GM19467 (cell line): ENCODE data around the gene TBC1D9.

Experiments
- ATAC-seq: cut with Tn5 transposase; IDR thresholded peaks from one replicate; pipeline ENCODE4 v1.9.1; 2021; ENCODE audit warnings: mild to moderate bottlenecking, moderate library complexity; ENCODE audit not compliant: unreplicated experiment

The TBC1D9 gene

GRCh38 chr4:140697709-140698560 is 58.2 kb downstream of the TBC1D9 start:
- ATAC-seq: no peak

- ATAC-seq: no peak
These were observed 60.7 kb downstream of the TBC1D9 start for GRCh38 chr4:140695483-140695882.

GRCh38 chr4:140693562-140693961 is 62.6 kb downstream of the TBC1D9 start:
- no peak for ATAC-seq

- no peak for ATAC-seq
These were observed 64.8 kb downstream of the TBC1D9 start for GRCh38 chr4:140691369-140691768.

GRCh38 chr4:140690093-140690492 is 66.1 kb downstream of the TBC1D9 start:
- ATAC-seq: no peak

- no peak for ATAC-seq
These were observed 66.6 kb downstream of the TBC1D9 start for GRCh38 chr4:140689623-140690022.

DNA sequence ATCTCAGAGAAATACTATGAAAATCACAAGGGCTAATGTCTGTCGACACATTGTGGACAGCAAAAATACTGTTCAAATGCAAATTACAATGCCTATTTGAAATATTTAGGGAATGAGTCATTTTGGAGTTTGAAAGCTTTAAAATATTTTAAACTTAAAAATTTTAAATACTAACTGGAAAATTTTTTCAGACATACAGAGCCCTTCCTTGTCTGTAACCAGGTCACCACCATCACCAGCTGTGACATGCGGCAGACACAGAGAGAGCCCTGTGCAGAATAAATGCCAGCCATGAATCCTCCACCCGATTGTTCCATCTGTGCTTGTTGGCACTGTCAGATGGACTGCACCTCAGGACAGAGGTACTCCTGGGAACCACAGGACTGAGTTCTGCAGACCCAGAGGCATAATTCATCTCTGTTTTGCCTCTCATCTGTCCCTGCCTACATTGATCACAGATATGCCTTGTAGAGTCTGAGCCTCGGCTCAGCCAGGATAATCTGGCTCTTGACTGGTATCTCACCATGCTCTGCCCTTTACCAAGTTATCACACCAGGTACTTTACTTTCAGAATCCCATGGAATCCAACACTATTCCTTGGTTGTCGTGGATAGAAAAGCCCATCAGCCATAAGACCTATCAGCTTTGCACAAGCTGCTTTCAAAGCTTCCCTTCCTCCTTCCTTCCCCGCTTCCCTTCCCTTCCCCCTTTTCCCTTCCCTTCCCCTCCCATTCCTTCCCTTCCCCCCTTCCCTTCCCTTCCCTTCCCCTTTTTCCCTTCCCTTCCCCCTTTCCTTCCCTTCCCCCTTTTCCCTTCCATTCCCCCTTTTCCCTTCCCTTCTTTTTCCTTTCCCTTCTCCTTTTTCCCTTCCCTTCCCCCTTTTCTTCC is 67.2 kb downstream of the TBC1D9 start:
- no peak for ATAC-seq

DNA sequence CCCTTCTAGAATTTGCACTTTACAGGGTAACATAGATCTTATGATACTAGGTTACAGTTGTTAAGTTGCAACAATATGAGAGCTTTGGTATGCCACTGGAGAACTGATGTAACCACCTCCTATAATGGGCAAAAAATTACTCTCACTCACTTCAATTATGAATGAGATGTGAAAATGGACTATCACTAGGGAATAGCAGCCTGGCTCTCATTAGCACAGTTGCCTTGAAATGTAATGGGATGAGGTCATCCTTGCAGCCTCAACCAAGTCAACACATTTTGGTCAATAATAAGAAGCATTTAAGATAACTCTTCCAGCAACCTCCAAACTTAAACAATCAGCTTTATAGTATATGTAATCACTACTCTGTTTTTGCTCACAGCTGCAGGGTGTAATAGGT is 69.4 kb downstream of the TBC1D9 start:
- no peak for ATAC-seq

- no peak for ATAC-seq
These were observed 71.9 kb downstream of the TBC1D9 start for GRCh38 chr4:140684314-140684713.

DNA sequence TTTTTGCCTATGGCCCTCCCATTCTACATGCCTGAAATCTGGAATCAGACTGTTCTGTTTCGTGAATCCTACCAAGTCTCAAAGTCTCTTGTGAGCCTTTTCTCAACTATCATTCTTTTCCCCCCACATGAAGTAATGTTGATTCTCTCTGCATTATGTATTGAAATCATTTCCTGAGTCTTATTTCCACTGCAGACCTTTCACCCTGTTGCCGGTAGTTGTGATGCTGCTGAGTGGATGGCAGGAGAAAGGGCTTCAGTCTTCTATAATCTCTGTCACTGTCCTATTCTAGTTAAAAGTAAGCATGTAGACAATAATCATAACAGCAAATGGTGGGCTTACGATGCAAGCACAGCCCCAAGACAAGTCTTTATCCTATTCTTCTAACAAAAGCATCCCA is 75.0 kb downstream of the TBC1D9 start:
- no peak for ATAC-seq

- ATAC-seq: no peak
These were observed 75.5 kb downstream of the TBC1D9 start for GRCh38 chr4:140680686-140681085.

- no peak for ATAC-seq
These were observed 76.6 kb downstream of the TBC1D9 start for GRCh38 chr4:140679576-140679975.

- ATAC-seq: no peak
These were observed 80.5 kb downstream of the TBC1D9 start for GRCh38 chr4:140675599-140676231.

DNA sequence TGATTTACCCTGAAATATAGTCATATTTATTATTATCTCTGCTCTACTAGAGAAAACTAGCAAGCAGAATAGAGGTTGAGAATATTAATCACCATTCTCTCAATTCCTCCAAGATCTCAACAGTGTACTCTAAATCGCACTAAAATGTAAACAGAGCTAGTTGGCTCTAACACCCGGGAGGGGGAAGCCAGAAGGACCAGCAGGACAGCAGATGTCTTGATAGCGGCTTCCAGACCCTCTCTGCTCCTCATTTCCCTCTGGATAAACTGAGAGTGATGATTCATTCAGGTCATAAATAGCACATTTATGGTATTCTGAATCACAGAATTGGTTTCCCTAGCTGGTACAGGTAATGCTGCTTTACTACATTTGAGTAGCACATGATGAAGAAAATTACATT is 82.5 kb downstream of the TBC1D9 start:
- no peak for ATAC-seq

DNA sequence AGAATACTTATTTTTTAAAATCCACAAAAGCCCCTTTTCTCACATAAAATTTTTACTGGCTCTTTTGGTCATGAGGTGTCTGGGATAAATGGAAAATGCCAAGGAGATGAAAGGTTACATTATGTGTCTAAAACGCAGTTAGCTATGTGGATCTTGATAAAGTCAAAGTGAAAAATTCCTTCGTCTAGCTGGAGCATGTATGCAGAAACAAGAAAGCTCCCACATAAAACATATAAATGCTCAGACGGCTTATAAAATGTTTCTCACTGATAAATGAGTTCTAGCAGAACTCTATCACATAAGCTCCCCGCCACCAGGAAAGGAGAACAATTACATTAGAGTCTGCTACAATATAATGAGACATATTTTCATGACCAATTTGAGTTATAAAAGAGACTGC is 83.8 kb downstream of the TBC1D9 start:
- ATAC-seq: no peak

- no peak for ATAC-seq
These were observed 88.1 kb downstream of the TBC1D9 start for GRCh38 chr4:140668111-140668510.

DNA sequence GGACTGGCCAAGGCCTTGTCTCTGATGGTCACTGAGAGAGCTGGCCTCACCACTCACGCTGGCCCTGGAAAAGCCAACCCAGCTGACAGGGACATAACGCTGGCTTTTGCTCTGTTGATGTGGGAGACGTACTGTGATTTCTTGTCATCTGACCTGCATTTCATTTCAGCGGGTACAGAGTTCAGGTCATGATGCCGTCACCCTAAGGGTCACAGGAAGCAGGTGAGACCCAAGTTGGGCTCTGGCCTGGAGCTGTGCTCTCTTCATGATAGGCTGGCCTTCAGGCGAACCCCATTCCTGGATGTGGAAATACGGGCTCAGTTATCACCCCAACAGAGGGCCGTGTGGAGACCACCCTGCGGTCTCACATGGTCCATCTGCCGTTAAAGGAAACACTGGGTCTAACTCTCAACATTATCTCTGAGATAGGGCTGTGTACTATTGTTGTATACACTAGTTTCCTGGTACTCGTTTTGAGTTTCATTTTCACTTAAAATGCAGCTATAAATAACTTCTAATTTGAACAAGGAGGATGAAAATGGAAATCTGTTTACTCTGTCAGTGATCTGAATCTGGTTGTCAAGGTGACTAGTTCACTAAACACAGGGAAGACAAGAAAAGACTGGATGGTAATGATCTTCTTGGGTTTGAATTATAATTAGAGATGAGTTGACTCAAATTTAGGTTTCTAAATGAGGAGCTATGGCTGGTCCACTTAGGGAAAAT is 89.1 kb downstream of the TBC1D9 start:
- no peak for ATAC-seq

- ATAC-seq: no peak
These were observed 93.9 kb downstream of the TBC1D9 start for GRCh38 chr4:140662082-140662869.

DNA sequence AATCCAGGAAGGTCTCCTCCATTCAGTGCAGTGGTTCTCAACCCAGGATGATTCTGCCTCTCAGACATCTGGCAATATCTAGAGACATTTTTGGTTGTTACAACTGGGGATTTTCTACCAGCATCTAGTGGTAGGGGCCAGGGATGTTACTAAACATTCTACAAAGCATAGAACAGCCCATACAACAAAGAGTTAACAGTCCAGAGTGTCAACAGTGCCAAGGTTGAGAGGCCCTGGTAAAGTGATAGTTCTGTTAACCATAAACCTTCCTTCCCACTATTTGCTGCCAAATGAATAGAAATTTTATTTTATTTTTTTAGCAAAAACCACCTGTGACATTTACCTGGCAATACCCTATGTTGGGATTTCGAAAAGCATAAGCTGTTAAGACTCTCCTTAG is 94.6 kb downstream of the TBC1D9 start:
- ATAC-seq: no peak
